HepG2 (cell line): ENCODE data around the gene S100A16. TPM values are rescaled to one million over a fixed set of nuclear protein-coding genes. Genes with fewer than 3 reads are reported as not detected.

Experiments
- ARID2 ChIP-seq: sonication (generic); formaldehyde crosslinking; IDR thresholded peaks from 2 replicates; pipeline ENCODE4 v1.8.1; 2022; ENCODE audit warnings: mild to moderate bottlenecking, missing genetic modification reagents, borderline replicate concordance
- ATF2 ChIP-seq: sonication (generic); formaldehyde crosslinking; IDR thresholded peaks from 2 replicates; pipeline ENCODE4 v1.4.0; 2020; ENCODE audit warnings: missing genetic modification reagents
- HMGXB3 ChIP-seq: sonication (generic); formaldehyde crosslinking; IDR thresholded peaks from 2 replicates; pipeline ENCODE4 v1.4.0; 2020; ENCODE audit warnings: missing genetic modification reagents, borderline replicate concordance
- HOXA7 ChIP-seq: sonication (generic); formaldehyde crosslinking; IDR thresholded peaks from 2 replicates; pipeline ENCODE4 v1.8.1; 2022; ENCODE audit warnings: mild to moderate bottlenecking, missing genetic modification reagents, moderate library complexity
- KDM1A ChIP-seq: IDR thresholded peaks from 2 replicates; pipeline ENCODE4 v1.6.1; 2016; ENCODE audit warnings: missing compliant biosample characterization
- MYC ChIP-seq: sonication (generic); formaldehyde crosslinking; IDR thresholded peaks from 2 replicates; pipeline ENCODE4 v1.9.0; 2021; ENCODE audit warnings: missing genetic modification reagents, borderline replicate concordance
- PAX8 ChIP-seq: sonication (generic); formaldehyde crosslinking; IDR thresholded peaks from 2 replicates; pipeline ENCODE4 v1.8.0; 2022; ENCODE audit warnings: mild to moderate bottlenecking, missing genetic modification reagents, borderline replicate concordance
- PCBP1 ChIP-seq: fragments of 200-400 bp; formaldehyde crosslinking; IDR thresholded peaks from 2 replicates; pipeline ENCODE4 v1.6.1; 2017; ENCODE audit warnings: mild to moderate bottlenecking, low read depth, low read length, borderline replicate concordance
- SKI ChIP-seq: fragments of 450-650 bp; IDR thresholded peaks from one replicate; pipeline ENCODE4 v1.6.1; 2018; ENCODE audit warnings: mild to moderate bottlenecking; ENCODE audit not compliant: partially characterized antibody
- SP5 ChIP-seq: IDR thresholded peaks from 2 replicates; pipeline ENCODE4 v1.6.1; 2016; ENCODE audit warnings: low read depth, borderline replicate concordance
- ZNF383 ChIP-seq: sonication (generic); formaldehyde crosslinking; IDR thresholded peaks from 2 replicates; pipeline ENCODE4 v1.4.0; 2020; ENCODE audit warnings: missing genetic modification reagents, mild to moderate bottlenecking, borderline replicate concordance
- ZNF564 ChIP-seq: sonication (generic); formaldehyde crosslinking; IDR thresholded peaks from 2 replicates; pipeline ENCODE4 v1.8.1; 2023; ENCODE audit warnings: mild to moderate bottlenecking, missing genetic modification reagents
- ZNF710 ChIP-seq: sonication (generic); formaldehyde crosslinking; IDR thresholded peaks from 2 replicates; pipeline ENCODE4 v1.5.0; 2020; ENCODE audit warnings: mild to moderate bottlenecking, missing genetic modification reagents, borderline replicate concordance
- ZSCAN21 ChIP-seq: sonication (generic); formaldehyde crosslinking; IDR thresholded peaks from 2 replicates; pipeline ENCODE4 v1.8.0; 2022; ENCODE audit warnings: mild to moderate bottlenecking, missing genetic modification reagents, moderate library complexity, borderline replicate concordance
- polyA plus RNA-seq, 8 experiments: library from polyadenylated mRNA; depleted of rRNA in 3 of 8; stranded (reverse) in 7 of 8; unstranded in 1 of 8; fragments of >200 nt; fragmentation: Illumina TruSeq in 4 of 8; extraction: Trizol in 4 of 8; gene quantifications; 2 replicates each; pipeline versions ENCODE4 v1.2.1 to v1.2.3, GENCODE V29; 2011 to 2016; ENCODE audit warnings: low read depth in 4 of 8, missing spikeins in 1 of 8, mixed read lengths in 1 of 8; ENCODE audit not compliant: insufficient read depth in 1 of 8
- total RNA-seq, 5 experiments: library from RNA; depleted of rRNA; stranded (reverse); fragments of >200 nt; fragmentation: Illumina TruSeq; extraction: Trizol; gene quantifications; 2 replicates each; pipeline ENCODE4 v1.2.3, GENCODE V29; 2016; ENCODE audit warnings: low read depth in 1 of 5
- TF ChIP-seq, protein P1 (sequence below): fragments of 450-650 bp; IDR thresholded peaks from 2 replicates; pipeline ENCODE4 v1.6.1; 2017; ENCODE audit warnings: mild to moderate bottlenecking
- TF ChIP-seq, protein P2 (sequence below): IDR thresholded peaks from 2 replicates; pipeline ENCODE4 v1.6.1; 2016; ENCODE audit warnings: low read depth, borderline replicate concordance

The S100A16 gene
- total and polyA plus RNA-seq, 2 of the 13 experiments (the other 11 are each of a cell fraction or from before 2014, with no cell fraction given), result 46.0 to 195 TPM

DNA sequence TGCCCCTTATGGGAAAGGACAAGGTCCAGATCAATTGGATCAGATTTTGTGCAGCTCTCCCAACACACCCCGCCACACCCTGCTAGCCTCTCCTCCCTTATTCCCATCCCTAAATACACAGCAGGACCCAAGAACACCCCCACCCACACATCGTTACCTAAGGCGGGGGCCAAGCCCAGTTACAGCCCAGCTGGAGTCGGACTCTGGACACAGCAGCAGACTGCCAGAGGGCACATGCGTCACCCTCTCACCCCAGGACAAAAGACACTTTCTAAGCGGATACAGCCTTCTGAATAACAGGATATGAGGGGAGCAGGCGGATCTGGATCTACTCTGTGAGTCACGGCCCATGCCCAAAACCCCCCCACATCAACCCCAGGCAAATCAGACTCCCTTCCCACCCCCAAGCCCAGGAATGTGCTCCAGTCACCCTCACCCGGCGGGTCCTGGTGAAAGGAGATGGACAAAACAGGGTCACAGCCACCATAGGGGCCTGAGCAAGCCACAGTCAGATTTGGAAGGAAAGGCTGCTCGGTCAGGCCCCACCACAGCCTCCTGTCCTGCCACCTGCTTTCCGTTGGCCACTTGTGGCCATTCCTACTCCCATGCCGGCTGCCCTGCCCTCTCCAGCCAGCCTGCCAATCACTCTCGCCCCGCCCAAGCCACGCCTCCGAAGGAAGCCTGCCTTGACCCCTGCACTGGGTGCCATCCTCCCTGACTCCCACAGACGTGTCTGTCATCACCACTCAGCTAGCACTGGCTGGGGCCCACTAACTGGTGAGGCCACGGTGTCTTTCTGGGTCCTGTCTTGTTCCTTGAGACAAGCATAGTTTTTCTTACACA is 4.0 kb downstream of the S100A16 start (continued):
- TF ChIP-seq, protein P1, sequence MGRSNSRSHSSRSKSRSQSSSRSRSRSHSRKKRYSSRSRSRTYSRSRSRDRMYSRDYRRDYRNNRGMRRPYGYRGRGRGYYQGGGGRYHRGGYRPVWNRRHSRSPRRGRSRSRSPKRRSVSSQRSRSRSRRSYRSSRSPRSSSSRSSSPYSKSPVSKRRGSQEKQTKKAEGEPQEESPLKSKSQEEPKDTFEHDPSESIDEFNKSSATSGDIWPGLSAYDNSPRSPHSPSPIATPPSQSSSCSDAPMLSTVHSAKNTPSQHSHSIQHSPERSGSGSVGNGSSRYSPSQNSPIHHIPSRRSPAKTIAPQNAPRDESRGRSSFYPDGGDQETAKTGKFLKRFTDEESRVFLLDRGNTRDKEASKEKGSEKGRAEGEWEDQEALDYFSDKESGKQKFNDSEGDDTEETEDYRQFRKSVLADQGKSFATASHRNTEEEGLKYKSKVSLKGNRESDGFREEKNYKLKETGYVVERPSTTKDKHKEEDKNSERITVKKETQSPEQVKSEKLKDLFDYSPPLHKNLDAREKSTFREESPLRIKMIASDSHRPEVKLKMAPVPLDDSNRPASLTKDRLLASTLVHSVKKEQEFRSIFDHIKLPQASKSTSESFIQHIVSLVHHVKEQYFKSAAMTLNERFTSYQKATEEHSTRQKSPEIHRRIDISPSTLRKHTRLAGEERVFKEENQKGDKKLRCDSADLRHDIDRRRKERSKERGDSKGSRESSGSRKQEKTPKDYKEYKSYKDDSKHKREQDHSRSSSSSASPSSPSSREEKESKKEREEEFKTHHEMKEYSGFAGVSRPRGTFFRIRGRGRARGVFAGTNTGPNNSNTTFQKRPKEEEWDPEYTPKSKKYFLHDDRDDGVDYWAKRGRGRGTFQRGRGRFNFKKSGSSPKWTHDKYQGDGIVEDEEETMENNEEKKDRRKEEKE, result no peak
- TF ChIP-seq PAX8 (CRISPR knock-in tag) (no peak), SP5 (CRISPR knock-in tag) (peak; percentile 95), ATF2 (CRISPR knock-in tag) (0 out of 2 replicates have a peak, but pooled peaks have one; percentile 10), PCBP1 (0 out of 2 replicates have a peak, but pooled peaks have one; percentile 48), ZNF383 (CRISPR knock-in tag) (no peak), SKI (peak; percentile 42), ZNF710 (CRISPR knock-in tag) (peak; percentile 45; the same call in 1 of the 2 replicates), KDM1A (CRISPR knock-in tag) (0 out of 2 replicates have a peak, but pooled peaks have one; percentile 32), ZNF564 (CRISPR knock-in tag) (no peak), HMGXB3 (0 out of 2 replicates have a peak, but pooled peaks have one; percentile 14), ARID2 (CRISPR knock-in tag) (peak; percentile 77; the same call in 1 of the 2 replicates), ZSCAN21 (CRISPR knock-in tag) (peak; percentile 31), HOXA7 (CRISPR knock-in tag) (no peak), MYC (CRISPR knock-in tag) (peak; percentile 80)
- TF ChIP-seq, protein P2, sequence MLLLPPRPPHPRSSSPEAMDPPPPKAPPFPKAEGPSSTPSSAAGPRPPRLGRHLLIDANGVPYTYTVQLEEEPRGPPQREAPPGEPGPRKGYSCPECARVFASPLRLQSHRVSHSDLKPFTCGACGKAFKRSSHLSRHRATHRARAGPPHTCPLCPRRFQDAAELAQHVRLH (CRISPR knock-in tag), result peak; percentile 56; the same call in 1 of the 2 replicates
